GM12875 (cell line): ENCODE results near the gene EMID1.
"Not testable (repeated sequence)": the region's sequence is repeated elsewhere in the genome, so short reads cannot be mapped to it uniquely, and the experiment has no call there.

Experiments used
- H3K4me3 ChIP-seq: one replicate; pipeline ENCODE4 v1.5.1; 2011; ENCODE audit warnings: low read depth, low read length, control low read depth
- CTCF ChIP-seq: IDR thresholded peaks from 2 replicates; pipeline ENCODE4 v1.5.1; 2011; ENCODE audit warnings: low read depth, mild to moderate bottlenecking, control low read depth, inconsistent platforms, low read length, moderate library complexity, borderline replicate concordance; ENCODE audit not compliant: insufficient read depth

EMID1 gene

GRCh38 chr22:29226351-29226981, 20.8 kb downstream of the EMID1 start:
- H3K4me3 ChIP-seq: no peak overlapping the region
- no peak for TF ChIP-seq CTCF

GRCh38 chr22:29230972-29231875, 25.5 kb downstream of the EMID1 start:
- TF ChIP-seq CTCF: no peak
- H3K4me3 ChIP-seq: no peak overlapping the region

GRCh38 chr22:29231971-29232959, 26.6 kb downstream of the EMID1 start:
- TF ChIP-seq CTCF: no peak
- no peak overlapping the region for H3K4me3 ChIP-seq

- H3K4me3 ChIP-seq: no peak overlapping the region
- TF ChIP-seq CTCF: no peak
Observed at GRCh38 chr22:29233277-29233877, 27.7 kb downstream of the EMID1 start.

- not testable (repeated sequence) for H3K4me3 ChIP-seq
Observed at GRCh38 chr22:29240481-29240880, 34.8 kb downstream of the EMID1 start.

GRCh38 chr22:29243874-29244446, 38.3 kb downstream of the EMID1 start:
- TF ChIP-seq CTCF: no peak
- H3K4me3 ChIP-seq: no peak overlapping the region
